CD8-positive, alpha-beta memory T cell (primary cell): Measurements from ENCODE around the gene NLGN1. TPM values are rescaled to one million over a fixed set of nuclear protein-coding genes. Genes with fewer than 3 reads are reported as not detected.

Source experiments
- CTCF ChIA-PET: fragments of 350-600 bp; sonication (Branson Sonifier 250); formaldehyde crosslinking; loops from one replicate; lab custom pipeline; 2021; ENCODE audit warnings: antibody characterized with exemption; lab: Charles Lee
- POLR2A ChIA-PET: fragments of 350-600 bp; sonication (Branson Sonifier 250); formaldehyde crosslinking; loops from one replicate; lab custom pipeline; 2021; ENCODE audit warnings: antibody characterized with exemption; lab: Charles Lee
- DNase-seq, 5 donors: peaks; one replicate each; pipeline versions ENCODE4 v3.0.0 to v3.0.0-alpha.2; 2020 to 2022; ENCODE audit warnings: mixed read lengths in 1 of 5
- H3K27ac ChIP-seq: one replicate; pipeline ENCODE4 v1.7.0; 2013; ENCODE audit warnings: low read depth, mild to moderate bottlenecking, low read length, moderate library complexity
- H3K27me3 ChIP-seq: 2 replicates; pipeline ENCODE4 v1.7.0; 2013; ENCODE audit warnings: low read length, mild to moderate bottlenecking; ENCODE audit not compliant: insufficient read depth, poor library complexity, severe bottlenecking
- H3K36me3 ChIP-seq: 2 replicates; pipeline ENCODE4 v1.7.0; 2013; ENCODE audit warnings: mild to moderate bottlenecking, low read length, moderate library complexity; ENCODE audit not compliant: insufficient read depth
- H3K4me1 ChIP-seq: 2 replicates; pipeline ENCODE4 v1.7.0; 2013; ENCODE audit warnings: mild to moderate bottlenecking, low read length, moderate library complexity; ENCODE audit not compliant: insufficient read depth
- H3K4me3 ChIP-seq: 2 replicates; pipeline ENCODE4 v1.7.0; 2013; ENCODE audit warnings: mild to moderate bottlenecking, low read length
- H3K9me3 ChIP-seq: 2 replicates; pipeline ENCODE4 v1.7.0; 2013; ENCODE audit warnings: mild to moderate bottlenecking, low read length
- H3K27ac Mint-ChIP-seq, 8 donors: one replicate each; pipeline ENCODE4 v1.8.0; 2020 to 2021; ENCODE audit warnings: mixed read lengths in 8 of 8, mild to moderate bottlenecking in 6 of 8, inconsistent platforms in 3 of 8, moderate library complexity in 3 of 8
- H3K27me3 Mint-ChIP-seq, 2 donors: one replicate each; pipeline ENCODE4 v1.8.0; 2020 to 2021; ENCODE audit warnings: mixed read lengths in 2 of 2, mild to moderate bottlenecking in 1 of 2, moderate library complexity in 1 of 2
- H3K36me3 Mint-ChIP-seq, 3 donors: one replicate each; pipeline ENCODE4 v1.8.0; 2020 to 2021; ENCODE audit warnings: mixed read lengths in 3 of 3, inconsistent platforms in 1 of 3, mild to moderate bottlenecking in 1 of 3
- H3K4me1 Mint-ChIP-seq, 3 donors: one replicate each; pipeline ENCODE4 v1.8.0; 2020 to 2021; ENCODE audit warnings: mixed read lengths in 3 of 3, inconsistent platforms in 1 of 3, mild to moderate bottlenecking in 1 of 3
- H3K4me3 Mint-ChIP-seq, 7 donors: one replicate each; pipeline ENCODE4 v1.8.0; 2020 to 2021; ENCODE audit warnings: mixed read lengths in 7 of 7, mild to moderate bottlenecking in 6 of 7, moderate library complexity in 4 of 7, inconsistent platforms in 2 of 7
- H3K9me3 Mint-ChIP-seq, 5 donors: one replicate each; pipeline ENCODE4 v1.8.0; 2020 to 2022; ENCODE audit warnings: mixed read lengths in 5 of 5, mild to moderate bottlenecking in 3 of 5, moderate library complexity in 2 of 5, inconsistent platforms in 1 of 5
- polyA plus RNA-seq: library from polyadenylated mRNA; unstranded; fragments of 300-500 nt; fragmentation: Illumina TruSeq; gene quantifications from one replicate; pipeline ENCODE4 v1.2.3, GENCODE V29; 2021
- total RNA-seq, 2 experiments: library from RNA; stranded (reverse); gene quantifications; one replicate each; pipeline ENCODE4 v1.2.3, GENCODE V29; 2021

The NLGN1 gene
- total and polyA plus RNA-seq, 3 experiments from 2014 or later = not detected

GRCh38 chr3:173826416-173826815 is 428.9 kb downstream of the NLGN1 start:
- Histone ChIP-seq H3K36me3 (no peaks in the 10 kb centered on the region), H3K4me1 (no peaks in the 10 kb centered on the region), H3K27ac (no peak overlapping the region), H3K9me3 (no peaks in the 10 kb centered on the region), H3K4me3 (no peak overlapping the region), H3K27me3 (no peaks in the 10 kb centered on the region)
- Mint-ChIP-seq H3K4me1 (no peaks in the 10 kb centered on the region), H3K4me3 (no peak overlapping the region), H3K27me3 (no peaks in the 10 kb centered on the region), H3K27ac (no peak overlapping the region), H3K9me3 (peaks cover 0 to 27% (median 8%) of the 10 kb centered on the region in 5 donors), H3K36me3 (no peaks in the 10 kb centered on the region)
- ChIA-PET CTCF (no interaction called here), POLR2A (no interaction called here)
- DNase-seq = no peak

GRCh38 chr3:173826901-173827609 is 429.5 kb downstream of the NLGN1 start:
- CTCF ChIA-PET = no interaction called here
- H3K4me1 Mint-ChIP-seq = no peaks in the 10 kb centered on the region
- Histone ChIP-seq H3K4me1 (no peaks in the 10 kb centered on the region), H3K36me3 (no peaks in the 10 kb centered on the region), H3K27me3 (no peaks in the 10 kb centered on the region), H3K4me3 (no peak overlapping the region), H3K9me3 (no peaks in the 10 kb centered on the region), H3K27ac (no peak overlapping the region)
- POLR2A ChIA-PET = no interaction called here
- H3K36me3 Mint-ChIP-seq = no peaks in the 10 kb centered on the region
- no peak overlapping the region for H3K4me3 Mint-ChIP-seq
- no peak for DNase-seq
- peaks cover 0 to 24% (median 10%) of the 10 kb centered on the region in 5 donors for H3K9me3 Mint-ChIP-seq
- no peak overlapping the region for H3K27ac Mint-ChIP-seq
- H3K27me3 Mint-ChIP-seq = no peaks in the 10 kb centered on the region

- Mint-ChIP-seq H3K4me1 (no peaks in the 10 kb centered on the region), H3K36me3 (no peaks in the 10 kb centered on the region), H3K27me3 (no peaks in the 10 kb centered on the region), H3K9me3 (peaks cover 0 to 12% (median 10%) of the 10 kb centered on the region in 5 donors), H3K27ac (no peak overlapping the region), H3K4me3 (no peak overlapping the region)
- DNase-seq = no peak
- Histone ChIP-seq H3K27me3 (no peaks in the 10 kb centered on the region), H3K9me3 (no peaks in the 10 kb centered on the region), H3K4me3 (no peak overlapping the region), H3K4me1 (no peaks in the 10 kb centered on the region), H3K27ac (no peak overlapping the region), H3K36me3 (no peaks in the 10 kb centered on the region)
- CTCF ChIA-PET = no interaction called here
- POLR2A ChIA-PET = no interaction called here
Observed at GRCh38 chr3:173838644-173839043, 441.1 kb downstream of the NLGN1 start.

GRCh38 chr3:173839859-173840258 is 442.3 kb downstream of the NLGN1 start:
- H3K4me3 ChIP-seq = no peak overlapping the region
- no peak overlapping the region for H3K4me3 Mint-ChIP-seq
- H3K9me3 Mint-ChIP-seq = peaks cover 0 to 14% (median 5%) of the 10 kb centered on the region in 5 donors
- POLR2A ChIA-PET = no interaction called here
- H3K27me3 Mint-ChIP-seq = no peaks in the 10 kb centered on the region
- H3K27ac Mint-ChIP-seq = no peak overlapping the region
- no peak for DNase-seq
- no peaks in the 10 kb centered on the region for H3K36me3 ChIP-seq
- no peaks in the 10 kb centered on the region for H3K4me1 Mint-ChIP-seq
- no peak overlapping the region for H3K27ac ChIP-seq
- CTCF ChIA-PET = no interaction called here
- no peaks in the 10 kb centered on the region for H3K9me3 ChIP-seq
- H3K27me3 ChIP-seq = no peaks in the 10 kb centered on the region
- no peaks in the 10 kb centered on the region for H3K4me1 ChIP-seq
- H3K36me3 Mint-ChIP-seq = no peaks in the 10 kb centered on the region

GRCh38 chr3:173841334-173841733 is 443.8 kb downstream of the NLGN1 start:
- H3K9me3 Mint-ChIP-seq = peaks cover 0 to 16% (median 5%) of the 10 kb centered on the region in 5 donors
- DNase-seq = no peak
- H3K4me1 Mint-ChIP-seq = no peaks in the 10 kb centered on the region
- H3K27ac Mint-ChIP-seq = no peak overlapping the region
- no peak overlapping the region for H3K27ac ChIP-seq
- ChIA-PET POLR2A (no interaction called here), CTCF (no interaction called here)
- no peaks in the 10 kb centered on the region for H3K9me3 ChIP-seq
- no peak overlapping the region for H3K4me3 ChIP-seq
- no peaks in the 10 kb centered on the region for H3K4me1 ChIP-seq
- H3K27me3 Mint-ChIP-seq = no peaks in the 10 kb centered on the region
- no peak overlapping the region for H3K4me3 Mint-ChIP-seq
- no peaks in the 10 kb centered on the region for H3K27me3 ChIP-seq
- H3K36me3 ChIP-seq = no peaks in the 10 kb centered on the region
- H3K36me3 Mint-ChIP-seq = no peaks in the 10 kb centered on the region

GRCh38 chr3:173843060-173843459 is 445.5 kb downstream of the NLGN1 start:
- CTCF ChIA-PET = no interaction called here
- POLR2A ChIA-PET = no interaction called here

GRCh38 chr3:173846584-173846983 is 449.0 kb downstream of the NLGN1 start:
- H3K27ac Mint-ChIP-seq = no peak overlapping the region
- H3K36me3 ChIP-seq = no peaks in the 10 kb centered on the region
- H3K27ac ChIP-seq = no peak overlapping the region
- ChIA-PET POLR2A (no interaction called here), CTCF (no interaction called here)
- no peaks in the 10 kb centered on the region for H3K4me1 Mint-ChIP-seq
- H3K36me3 Mint-ChIP-seq = no peaks in the 10 kb centered on the region
- no peaks in the 10 kb centered on the region for H3K27me3 ChIP-seq
- no peak for DNase-seq
- no peaks in the 10 kb centered on the region for H3K9me3 ChIP-seq
- no peak overlapping the region for H3K4me3 ChIP-seq
- peaks cover 5 to 11% (median 8%) of the 10 kb centered on the region in 5 donors for H3K9me3 Mint-ChIP-seq
- H3K4me1 ChIP-seq = no peaks in the 10 kb centered on the region
- no peak overlapping the region for H3K4me3 Mint-ChIP-seq
- H3K27me3 Mint-ChIP-seq = no peaks in the 10 kb centered on the region

More at GRCh38 chr3:173843060-173843459, 445.5 kb downstream of the NLGN1 start:
- H3K9me3 Mint-ChIP-seq = peaks cover 0 to 16% (median 4%) of the 10 kb centered on the region in 5 donors
- DNase-seq = no peak
- no peak overlapping the region for H3K27ac ChIP-seq
- H3K4me3 ChIP-seq = no peak overlapping the region
- H3K36me3 Mint-ChIP-seq = no peaks in the 10 kb centered on the region
- H3K4me1 ChIP-seq = no peaks in the 10 kb centered on the region
- no peak overlapping the region for H3K4me3 Mint-ChIP-seq
- H3K27ac Mint-ChIP-seq = no peak overlapping the region
- no peaks in the 10 kb centered on the region for H3K4me1 Mint-ChIP-seq
- no peaks in the 10 kb centered on the region for H3K36me3 ChIP-seq
- no peaks in the 10 kb centered on the region for H3K9me3 ChIP-seq
- H3K27me3 ChIP-seq = no peaks in the 10 kb centered on the region
- H3K27me3 Mint-ChIP-seq = no peaks in the 10 kb centered on the region

- H3K36me3 ChIP-seq = no peaks in the 10 kb centered on the region
- no peaks in the 10 kb centered on the region for H3K27me3 ChIP-seq
- H3K9me3 Mint-ChIP-seq = peaks cover 0 to 11% (median 4%) of the 10 kb centered on the region in 5 donors
- no peak overlapping the region for H3K27ac Mint-ChIP-seq
- H3K27me3 Mint-ChIP-seq = no peaks in the 10 kb centered on the region
- no peaks in the 10 kb centered on the region for H3K4me1 Mint-ChIP-seq
- POLR2A ChIA-PET = no interaction called here
- H3K9me3 ChIP-seq = no peaks in the 10 kb centered on the region
- H3K4me3 ChIP-seq = no peak overlapping the region
- H3K4me3 Mint-ChIP-seq = no peak overlapping the region
- no peak for DNase-seq
- no peaks in the 10 kb centered on the region for H3K36me3 Mint-ChIP-seq
- CTCF ChIA-PET = no interaction called here
- H3K4me1 ChIP-seq = no peaks in the 10 kb centered on the region
- H3K27ac ChIP-seq = no peak overlapping the region
Observed at GRCh38 chr3:173849489-173849888, 451.9 kb downstream of the NLGN1 start.
